Endothelial cell of umbilical vein (primary cell): ENCODE measurements around the gene GRK1. TPM values are rescaled to one million over a fixed set of nuclear protein-coding genes. Genes with fewer than 3 reads are reported as not detected.

Source experiments
- BruUV-seq: library from RNA; stranded (reverse); fragments of 400-500 nt; replicated peaks from 2 replicates; lab custom pipeline; 2021; lab: Mats Ljungman, UMichigan
- CTCF ChIA-PET: fragments of 300-600, 350-600 bp; sonication (Branson Sonifier 250); formaldehyde crosslinking; loops from one replicate; lab custom pipeline; 2021; ENCODE audit warnings: antibody characterized with exemption, inconsistent platforms; lab: Charles Lee
- POLR2A ChIA-PET: fragments of 300-600, 350-600 bp; sonication (Branson Sonifier 250); formaldehyde crosslinking; loops from one replicate; lab custom pipeline; 2021; ENCODE audit warnings: antibody characterized with exemption, inconsistent platforms; lab: Charles Lee
- DNase-seq: peaks from one replicate; pipeline ENCODE4 v3.0.0-alpha.2; 2011; ENCODE audit warnings: low read depth, low spot score
- FAIRE-seq: peaks from 2 replicates; lab custom pipeline; 2011; peaks lifted over from hg19 to GRCh38; lab: Jason Lieb, UNC
- H2AFZ ChIP-seq: 2 replicates; pipeline ENCODE4 v1.6.0; 2012; ENCODE audit warnings: low read depth, low read length, control low read depth, inconsistent platforms
- H3K27ac ChIP-seq: 2 replicates; pipeline ENCODE4 v1.5.1; 2011; ENCODE audit warnings: low read depth, mild to moderate bottlenecking, control low read depth, low read length, moderate library complexity; ENCODE audit not compliant: insufficient read depth
- H3K27me3 ChIP-seq, 2 experiments: 2 replicates each; pipeline versions ENCODE4 v1.6.0 to v1.6.1; 2011; ENCODE audit warnings: low read length in 2 of 2, mixed read lengths in 1 of 2; ENCODE audit not compliant: control insufficient read depth in 2 of 2, insufficient read depth in 2 of 2
- H3K36me3 ChIP-seq, 2 experiments: 2 replicates in 1 of 2; 3 replicates in 1 of 2; pipeline ENCODE4 v1.5.1; 2011; ENCODE audit warnings: low read length in 2 of 2, mild to moderate bottlenecking in 1 of 2, moderate library complexity in 1 of 2; ENCODE audit not compliant: control insufficient read depth in 2 of 2, insufficient read depth in 2 of 2; ENCODE audit errors: extremely low read depth in 1 of 2
- H3K4me1 ChIP-seq: 3 replicates; pipeline ENCODE4 v1.5.1; 2011; ENCODE audit warnings: mild to moderate bottlenecking, low read length; ENCODE audit not compliant: control insufficient read depth, insufficient read depth; ENCODE audit errors: extremely low read depth
- H3K4me2 ChIP-seq: 2 replicates; pipeline ENCODE4 v1.6.1; 2011; ENCODE audit warnings: low read length, control low read depth, mixed read lengths; ENCODE audit not compliant: insufficient read depth
- H3K4me3 ChIP-seq, 3 experiments: fragments of 200-600 bp in 1 of 3; sonication (generic), shearing (Covaris generic) in 1 of 3; replicated peaks in 1 of 3; 2 replicates each; pipeline ENCODE4 v1.5.1; 2011 to 2016; ENCODE audit warnings: control low read depth in 3 of 3, low read length in 3 of 3, mild to moderate bottlenecking in 2 of 3, inconsistent platforms in 1 of 3, low read depth in 1 of 3, moderate library complexity in 1 of 3; ENCODE audit not compliant: insufficient read depth in 1 of 3
- H3K79me2 ChIP-seq: 2 replicates; pipeline ENCODE4 v1.6.0; 2012; ENCODE audit warnings: low read length, inconsistent platforms; ENCODE audit not compliant: control insufficient read depth, insufficient read depth
- H3K9ac ChIP-seq: replicated peaks from 2 replicates; pipeline ENCODE3; 2011; ENCODE audit warnings: low read length, control low read depth; ENCODE audit not compliant: insufficient read depth; ENCODE audit errors: extremely low read depth
- H3K9me1 ChIP-seq: replicated peaks from 3 replicates; pipeline ENCODE4 v1.6.0; 2011; ENCODE audit warnings: mild to moderate bottlenecking, low read length; ENCODE audit not compliant: control insufficient read depth, insufficient read depth; ENCODE audit errors: extremely low read depth
- H3K9me3 ChIP-seq: replicated peaks from 2 replicates; pipeline ENCODE4 v1.5.1; 2012; ENCODE audit warnings: low read length, inconsistent platforms; ENCODE audit not compliant: control insufficient read depth, insufficient read depth
- H4K20me1 ChIP-seq: replicated peaks from 2 replicates; pipeline ENCODE3; 2011; ENCODE audit warnings: mild to moderate bottlenecking, low read length; ENCODE audit not compliant: control insufficient read depth, insufficient read depth; ENCODE audit errors: extremely low read depth
- EZH2 ChIP-seq: IDR thresholded peaks from 2 replicates; pipeline ENCODE4 v1.6.1; 2012; ENCODE audit warnings: borderline replicate concordance, low read depth, mild to moderate bottlenecking, moderate library complexity, low read length, inconsistent platforms; ENCODE audit not compliant: severe bottlenecking
- FOS ChIP-seq: IDR thresholded peaks from 2 replicates; pipeline ENCODE4 v1.6.1; 2011; ENCODE audit warnings: mild to moderate bottlenecking, low read length, moderate library complexity, borderline replicate concordance; ENCODE audit not compliant: insufficient read depth
- MYC ChIP-seq: IDR thresholded peaks from one replicate; pipeline ENCODE4 v1.6.1; 2011; ENCODE audit warnings: mild to moderate bottlenecking, low read depth, low read length
- POLR2A ChIP-seq: IDR thresholded peaks from 2 replicates; pipeline ENCODE4 v1.6.1; 2012; ENCODE audit warnings: low read depth, mild to moderate bottlenecking, control low read depth, low read length
- POLR2AphosphoS5 ChIP-seq: IDR thresholded peaks from 2 replicates; pipeline ENCODE4 v1.6.1; 2012; ENCODE audit warnings: low read depth, mild to moderate bottlenecking, control low read depth, low read length, moderate library complexity; ENCODE audit not compliant: insufficient read depth
- dilution Hi-C: fragments of 300-500 bp; cut with MboI; formaldehyde crosslinking; loops from one replicate; pipeline ENCODE4 v1.15.0; 2019; ENCODE audit warnings: low sequenced_read_pairs; ENCODE audit not compliant: extremely low pct_ligation_motif_present
- intact Hi-C: fragments of 100-400 bp; cut with micrococcal nuclease; formaldehyde crosslinking; loops from one replicate; pipeline ENCODE4 v1.10.0; 2022
- polyA plus RNA-seq, 4 experiments: library from polyadenylated mRNA; depleted of rRNA in 3 of 4; stranded (reverse) in 3 of 4; unstranded in 1 of 4; fragments of >200 nt; gene quantifications; 2 replicates each; pipeline versions ENCODE4 v1.2.1 to v1.2.3, GENCODE V29; 2011 to 2012; ENCODE audit warnings: missing spikeins in 1 of 4
- total RNA-seq: library from RNA; stranded (reverse); gene quantifications from 2 replicates; pipeline ENCODE4 v1.2.3, GENCODE V29; 2021
- TF ChIP-seq, protein P1 (sequence below), 2 donors: IDR thresholded peaks; 1 replicate in 1 of 2; 2 replicates in 1 of 2; pipeline ENCODE4 v1.5.1; 2011; ENCODE audit warnings: low read length in 2 of 2, mild to moderate bottlenecking in 2 of 2, moderate library complexity in 2 of 2, control low read depth in 1 of 2, inconsistent platforms in 1 of 2, low read depth in 1 of 2; ENCODE audit not compliant: insufficient read depth in 1 of 2; ENCODE audit errors: extremely low read depth in 1 of 2

GRK1 gene
- total and polyA plus RNA-seq, 2 donors (not counting 3 experiments of a cell fraction or from before 2014, with no cell fraction given), result not detected

DNA sequence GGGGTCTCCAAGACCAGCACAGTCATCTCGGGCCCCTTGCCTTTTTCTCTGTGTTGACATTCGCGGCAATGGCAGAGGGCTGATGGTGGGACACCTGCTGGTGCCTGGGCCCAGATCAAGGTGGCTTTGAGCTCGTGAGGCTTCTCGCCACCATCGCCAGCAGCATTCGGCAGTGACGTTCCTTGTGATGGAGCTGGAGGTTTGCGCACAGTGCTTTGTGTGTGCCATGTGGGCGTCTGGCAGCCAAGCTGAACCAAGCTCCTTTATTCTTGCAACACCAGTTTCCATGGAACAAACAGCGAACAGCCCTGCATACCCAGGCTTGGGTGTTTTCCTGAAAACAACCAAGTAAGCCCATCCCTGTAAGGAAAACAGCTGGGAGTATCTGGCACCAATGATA is 82.9 kb downstream of the GRK1 start:
- no peaks in the 10 kb centered on the region for H4K20me1 ChIP-seq
- TF ChIP-seq, protein P1, sequence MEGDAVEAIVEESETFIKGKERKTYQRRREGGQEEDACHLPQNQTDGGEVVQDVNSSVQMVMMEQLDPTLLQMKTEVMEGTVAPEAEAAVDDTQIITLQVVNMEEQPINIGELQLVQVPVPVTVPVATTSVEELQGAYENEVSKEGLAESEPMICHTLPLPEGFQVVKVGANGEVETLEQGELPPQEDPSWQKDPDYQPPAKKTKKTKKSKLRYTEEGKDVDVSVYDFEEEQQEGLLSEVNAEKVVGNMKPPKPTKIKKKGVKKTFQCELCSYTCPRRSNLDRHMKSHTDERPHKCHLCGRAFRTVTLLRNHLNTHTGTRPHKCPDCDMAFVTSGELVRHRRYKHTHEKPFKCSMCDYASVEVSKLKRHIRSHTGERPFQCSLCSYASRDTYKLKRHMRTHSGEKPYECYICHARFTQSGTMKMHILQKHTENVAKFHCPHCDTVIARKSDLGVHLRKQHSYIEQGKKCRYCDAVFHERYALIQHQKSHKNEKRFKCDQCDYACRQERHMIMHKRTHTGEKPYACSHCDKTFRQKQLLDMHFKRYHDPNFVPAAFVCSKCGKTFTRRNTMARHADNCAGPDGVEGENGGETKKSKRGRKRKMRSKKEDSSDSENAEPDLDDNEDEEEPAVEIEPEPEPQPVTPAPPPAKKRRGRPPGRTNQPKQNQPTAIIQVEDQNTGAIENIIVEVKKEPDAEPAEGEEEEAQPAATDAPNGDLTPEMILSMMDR (IDR thresholded peaks at IDR 0.05; ENCODE audit: extremely low read depth in 1 of 2, insufficient read depth in 1 of 2, low read depth in 1 of 2, low read length in 2 of 2), result no peak
- TF ChIP-seq POLR2A (no peak), POLR2AphosphoS5 (no peak), EZH2 (no peak), FOS (no peak), MYC (no peak)
- H3K4me2 ChIP-seq, result no peak overlapping the region
- POLR2A ChIA-PET, result no interaction called here
- no peaks in the 10 kb centered on the region for H3K9me3 ChIP-seq
- dilution Hi-C loops (no loop called here), intact Hi-C loops (no loop called here)
- H3K79me2 ChIP-seq, result no peaks in the 10 kb centered on the region
- no peaks in the 10 kb centered on the region for H3K9me1 ChIP-seq
- no peaks in the 10 kb centered on the region for H3K27me3 ChIP-seq
- no peak overlapping the region for H3K9ac ChIP-seq
- no peak overlapping the region for H2AFZ ChIP-seq
- DNase-seq (no peak), FAIRE-seq (no peak)
- no peak overlapping the region for H3K4me3 ChIP-seq
- no peak overlapping the region for H3K27ac ChIP-seq
- no TSS peak for BruUV-seq
- H3K36me3 ChIP-seq, result no peaks in the 10 kb centered on the region
- H3K4me1 ChIP-seq, result no peaks in the 10 kb centered on the region
- CTCF ChIA-PET, result interaction anchor here (1.1 kb wide), 1 partner anchor 32 kb away, joined by 4 read pairs; no protein-coding TSS in a partner anchor
